Spleen (tissue), 7 donors: ENCODE data around the gene MGA.

ENCODE experiments used
- POLR2A ChIP-seq, 3 donors: fragments of 450-650 bp; IDR thresholded peaks; one replicate each; pipeline ENCODE4 v1.5.1; 2017; ENCODE audit warnings: antibody characterized with exemption in 3 of 3, mild to moderate bottlenecking in 1 of 3
- TF ChIP-seq, protein P1 (sequence below), 11 experiments: fragments of 200-600 bp in 7 of 11; fragments of 450-650 bp in 4 of 11; sonication (generic) in 4 of 11; IDR thresholded peaks in 8 of 11; conservative IDR thresholded peaks in 3 of 11; 1 replicate in 7 of 11; 2 replicates in 4 of 11; pipeline versions ENCODE4 v1.4.0 to v1.8.0; 2016 to 2021; ENCODE audit warnings: antibody characterized with exemption in 11 of 11, inconsistent platforms in 4 of 11, mild to moderate bottlenecking in 1 of 11
- donor health status: DM: no; HTN: no; CAD: no; lungs with moderate emphysema.
- donor health status: DM: no; HTN: no; CAD: no.
- donor health status: DM: no; HTN: no; CAD: no.

- TF ChIP-seq, protein P1, sequence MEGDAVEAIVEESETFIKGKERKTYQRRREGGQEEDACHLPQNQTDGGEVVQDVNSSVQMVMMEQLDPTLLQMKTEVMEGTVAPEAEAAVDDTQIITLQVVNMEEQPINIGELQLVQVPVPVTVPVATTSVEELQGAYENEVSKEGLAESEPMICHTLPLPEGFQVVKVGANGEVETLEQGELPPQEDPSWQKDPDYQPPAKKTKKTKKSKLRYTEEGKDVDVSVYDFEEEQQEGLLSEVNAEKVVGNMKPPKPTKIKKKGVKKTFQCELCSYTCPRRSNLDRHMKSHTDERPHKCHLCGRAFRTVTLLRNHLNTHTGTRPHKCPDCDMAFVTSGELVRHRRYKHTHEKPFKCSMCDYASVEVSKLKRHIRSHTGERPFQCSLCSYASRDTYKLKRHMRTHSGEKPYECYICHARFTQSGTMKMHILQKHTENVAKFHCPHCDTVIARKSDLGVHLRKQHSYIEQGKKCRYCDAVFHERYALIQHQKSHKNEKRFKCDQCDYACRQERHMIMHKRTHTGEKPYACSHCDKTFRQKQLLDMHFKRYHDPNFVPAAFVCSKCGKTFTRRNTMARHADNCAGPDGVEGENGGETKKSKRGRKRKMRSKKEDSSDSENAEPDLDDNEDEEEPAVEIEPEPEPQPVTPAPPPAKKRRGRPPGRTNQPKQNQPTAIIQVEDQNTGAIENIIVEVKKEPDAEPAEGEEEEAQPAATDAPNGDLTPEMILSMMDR (IDR thresholded peaks at IDR 0.05 in 8 of 11, conservative IDR thresholded peaks at IDR 0.05 in 3 of 11) = no peak
- TF ChIP-seq POLR2A (IDR thresholded peaks at IDR 0.05) = no peak
These were observed 131.9 kb downstream of the MGA start for GRCh38 chr15:41792000-41792637.
